ENCODE data around the gene CLDN25.

Gene CLDN25

DNA sequence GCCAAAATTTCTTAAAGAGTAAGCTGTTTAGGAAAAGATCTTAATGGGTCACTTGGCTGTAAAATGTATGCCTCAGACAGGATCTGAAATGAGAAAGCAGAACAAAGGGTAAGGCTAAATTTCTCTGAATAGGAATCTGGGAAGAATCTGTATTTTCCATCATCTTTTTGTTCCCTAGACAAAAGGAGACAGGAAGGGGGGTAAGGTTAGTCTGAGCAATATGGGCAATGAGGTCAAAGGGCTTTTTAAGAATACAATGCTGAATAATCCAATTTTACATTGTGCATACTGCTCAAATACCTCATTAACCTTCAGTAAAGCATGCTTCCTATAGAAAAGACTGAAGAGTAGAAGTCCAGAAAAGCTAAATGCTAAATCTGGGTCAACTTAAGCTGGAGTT is 34.6 kb downstream of the CLDN25 start:
- DNase-seq: no peak

DNA sequence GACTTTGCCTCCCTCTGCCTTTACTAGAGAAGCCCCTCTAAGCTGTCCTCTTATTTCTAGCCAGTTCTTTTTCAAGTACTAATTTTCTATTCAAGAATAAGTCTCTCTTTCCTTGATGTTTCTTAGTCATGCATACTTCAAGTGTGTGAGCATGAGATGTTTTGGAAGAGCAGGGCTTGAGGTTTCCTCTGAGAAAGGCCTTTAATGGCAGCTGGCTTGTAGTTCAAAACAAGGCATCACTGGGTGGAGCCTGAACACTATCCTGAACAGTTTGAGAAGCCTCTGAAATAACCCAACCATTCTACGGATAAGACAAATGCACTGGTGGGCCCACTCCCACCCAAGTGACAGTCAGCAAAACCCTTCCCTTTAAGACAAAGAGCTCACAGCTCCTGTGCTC is 37.6 kb downstream of the CLDN25 start:
- no peak for DNase-seq

DNA sequence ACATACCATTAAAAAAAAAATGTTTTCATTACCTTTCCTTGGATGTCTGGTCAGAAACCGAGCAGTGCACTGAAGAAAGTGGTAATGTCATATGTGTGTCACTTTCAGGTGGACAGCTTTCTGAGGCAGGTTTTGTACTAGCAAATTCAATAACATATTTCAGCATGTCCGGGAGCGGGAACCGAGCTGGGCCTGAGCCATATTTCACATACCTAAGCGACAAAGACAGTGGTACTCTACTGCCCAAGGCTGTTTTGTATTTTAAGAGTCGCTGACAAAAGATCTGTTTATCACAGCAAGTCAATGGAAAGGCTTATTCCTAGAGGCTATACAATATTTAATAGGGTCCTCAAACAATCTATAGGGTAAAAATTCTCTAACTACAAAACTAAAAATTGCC is 38.0 kb downstream of the CLDN25 start:
- no peak for DNase-seq

DNA sequence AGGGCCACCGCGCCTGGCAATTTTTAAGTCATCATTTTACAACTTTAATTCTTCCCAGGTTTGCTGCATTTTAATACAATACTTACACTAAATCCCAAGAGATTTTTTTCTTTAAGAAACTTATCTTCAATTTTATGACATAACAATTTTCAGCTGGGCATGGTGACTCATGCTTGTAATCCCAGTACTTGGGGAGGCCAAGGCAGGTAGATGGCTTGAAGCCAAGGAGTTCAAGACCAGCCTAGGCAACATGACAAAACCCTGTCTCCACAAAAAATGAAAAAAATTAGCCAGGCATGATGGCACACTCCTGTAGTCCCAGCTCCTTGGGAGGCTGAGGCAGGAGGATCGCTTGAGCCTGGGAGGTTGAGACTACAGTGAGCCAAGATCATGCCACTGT is 38.8 kb downstream of the CLDN25 start:
- no peak for DNase-seq

DNA sequence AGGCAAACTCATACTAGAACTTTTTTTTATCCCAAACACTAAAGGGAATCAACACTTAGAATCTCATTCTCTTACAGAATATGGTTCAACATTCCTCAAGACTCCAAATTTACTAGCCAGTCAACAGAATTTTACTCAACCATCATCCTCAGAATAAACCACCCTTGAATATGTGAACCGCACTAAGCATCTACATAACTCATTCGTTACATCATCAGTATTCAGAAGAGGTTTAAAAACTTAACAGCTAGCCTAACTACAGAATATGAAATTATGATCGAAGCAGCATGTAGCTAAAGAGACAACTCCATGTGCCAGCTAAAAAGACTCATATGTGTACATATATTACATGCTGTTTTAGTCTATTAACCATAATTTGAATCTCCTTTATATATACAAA is 47.9 kb downstream of the CLDN25 start:
- no peak for DNase-seq

DNA sequence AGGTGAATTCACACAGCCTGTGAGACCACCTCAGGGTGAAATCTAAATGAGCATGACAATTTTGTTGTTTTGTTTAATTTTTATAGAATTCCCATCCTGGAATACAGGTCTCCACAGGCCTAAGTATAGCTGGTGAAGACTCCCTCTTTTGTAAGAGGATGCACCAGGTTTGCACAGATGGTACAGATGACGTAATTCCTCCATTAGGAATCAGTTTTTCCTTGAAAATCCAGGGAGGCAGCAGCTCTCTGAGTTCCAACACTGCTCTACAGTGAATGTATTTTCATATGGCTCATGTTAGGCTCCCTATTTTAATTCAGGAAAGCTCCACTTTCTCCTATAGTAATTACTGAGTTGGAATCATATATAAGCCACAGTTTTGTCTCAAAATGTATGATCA is 48.6 kb downstream of the CLDN25 start:
- no peak for DNase-seq

DNA sequence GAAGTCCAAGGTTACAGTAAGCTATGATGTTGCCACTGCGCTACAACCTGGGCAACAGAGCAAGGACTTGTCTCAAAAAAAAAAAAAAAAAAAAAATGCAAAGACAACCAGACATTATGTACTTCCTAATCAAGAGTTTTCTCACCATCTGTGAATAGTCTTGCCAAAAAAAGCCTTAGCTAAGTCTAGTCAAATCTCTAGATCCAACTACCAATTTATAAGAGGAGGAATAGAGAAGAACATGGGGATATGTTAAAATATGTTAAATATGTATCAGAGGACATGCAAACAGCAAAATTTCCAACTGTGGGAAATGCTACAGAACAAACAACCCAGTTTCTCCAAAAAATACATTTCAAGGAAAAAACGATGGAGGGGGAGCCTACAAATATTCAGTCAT is 50.2 kb downstream of the CLDN25 start:
- DNase-seq: no peak
